Hepatic stellate cell (primary cell): ENCODE results near the gene FIGNL2.

Experiments
- DNase-seq: peaks from one replicate; pipeline ENCODE4 v3.0.0; 2011; ENCODE audit warnings: low spot score

FIGNL2 gene

DNA sequence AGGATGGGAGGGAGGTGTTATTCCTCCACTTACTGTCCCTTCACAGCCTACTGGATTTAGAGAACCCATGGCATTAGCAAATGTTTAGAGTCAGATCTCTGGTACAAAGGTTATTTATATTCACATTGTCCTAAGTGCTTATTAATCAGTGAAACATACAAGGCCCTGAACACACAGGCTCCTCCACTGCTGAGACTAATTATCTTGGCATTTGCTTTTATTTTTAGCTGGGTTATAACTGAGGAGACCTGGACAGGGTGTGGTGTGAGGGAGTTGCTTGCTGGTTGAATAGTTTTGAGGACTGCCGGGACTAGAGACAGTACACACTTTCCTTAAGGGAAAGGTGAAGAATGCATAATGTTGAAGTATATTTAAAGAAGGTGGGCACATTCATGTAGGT, 77.5 kb downstream of the FIGNL2 start:
- no peak for DNase-seq
